Astrocyte (in vitro differentiated cells and primary cell): ENCODE measurements around the gene WDCP. TPM values are rescaled to one million over a fixed set of nuclear protein-coding genes. Genes with fewer than 3 reads are reported as not detected.
"Not testable (repeated sequence)": the region's sequence is repeated elsewhere in the genome, so short reads cannot be mapped to it uniquely, and the experiment has no call there.

Source experiments
- DNase-seq: peaks from one replicate; pipeline ENCODE4 v3.0.0-alpha.2; 2010; ENCODE audit warnings: low read depth
- FAIRE-seq: peaks from 2 replicates; lab custom pipeline; 2011; peaks lifted over from hg19 to GRCh38; lab: Jason Lieb, UNC
- H2AFZ ChIP-seq: 2 replicates; pipeline ENCODE4 v1.6.0; 2012; ENCODE audit warnings: low read depth, low read length, inconsistent platforms
- H3K27ac ChIP-seq: 2 replicates; pipeline ENCODE4 v1.5.1; 2011; ENCODE audit warnings: low read depth, low read length, inconsistent platforms
- H3K27me3 ChIP-seq: 2 replicates; pipeline ENCODE4 v1.6.0; 2011; ENCODE audit warnings: low read length, inconsistent platforms; ENCODE audit not compliant: insufficient read depth
- H3K36me3 ChIP-seq: 2 replicates; pipeline ENCODE4 v1.5.1; 2011; ENCODE audit warnings: low read length, inconsistent platforms; ENCODE audit not compliant: insufficient read depth
- H3K4me1 ChIP-seq: 2 replicates; pipeline ENCODE4 v1.5.1; 2011; ENCODE audit warnings: low read length, inconsistent platforms; ENCODE audit not compliant: insufficient read depth
- H3K4me2 ChIP-seq: 2 replicates; pipeline ENCODE4 v1.6.0; 2012; ENCODE audit warnings: low read length, inconsistent platforms
- H3K4me3 ChIP-seq: 2 replicates; pipeline ENCODE4 v1.5.1; 2011; ENCODE audit warnings: low read depth, mild to moderate bottlenecking, low read length, inconsistent platforms; ENCODE audit not compliant: insufficient read depth
- H3K79me2 ChIP-seq: 2 replicates; pipeline ENCODE4 v1.6.0; 2012; ENCODE audit warnings: mild to moderate bottlenecking, low read length, inconsistent platforms; ENCODE audit not compliant: insufficient read depth
- H3K9ac ChIP-seq: 2 replicates; pipeline ENCODE4 v1.6.0; 2012; ENCODE audit warnings: mild to moderate bottlenecking, low read length, inconsistent platforms
- H3K9me3 ChIP-seq: 2 replicates; pipeline ENCODE4 v1.5.1; 2012; ENCODE audit warnings: low read depth, mild to moderate bottlenecking, low read length, inconsistent platforms; ENCODE audit not compliant: insufficient read depth
- H4K20me1 ChIP-seq: 2 replicates; pipeline ENCODE4 v1.6.0; 2012; ENCODE audit warnings: low read length, inconsistent platforms; ENCODE audit not compliant: insufficient read depth
- H3K27ac Mint-ChIP-seq: one replicate; pipeline ENCODE4 v1.8.0; 2021; ENCODE audit warnings: mild to moderate bottlenecking, mixed read lengths; ENCODE audit not compliant: unreplicated experiment
- H3K27me3 Mint-ChIP-seq: one replicate; pipeline ENCODE4 v1.8.0; 2021; ENCODE audit warnings: low read depth, mixed read lengths; ENCODE audit not compliant: unreplicated experiment
- H3K36me3 Mint-ChIP-seq: one replicate; pipeline ENCODE4 v1.8.0; 2021; ENCODE audit warnings: low read depth, mixed read lengths; ENCODE audit not compliant: unreplicated experiment
- H3K4me1 Mint-ChIP-seq: one replicate; pipeline ENCODE4 v1.8.0; 2021; ENCODE audit warnings: low read depth, mixed read lengths; ENCODE audit not compliant: unreplicated experiment
- H3K4me3 Mint-ChIP-seq: one replicate; pipeline ENCODE4 v1.8.0; 2021; ENCODE audit warnings: mild to moderate bottlenecking, moderate library complexity, mixed read lengths; ENCODE audit not compliant: unreplicated experiment
- H3K9me3 Mint-ChIP-seq: one replicate; pipeline ENCODE4 v1.8.0; 2021; ENCODE audit warnings: mild to moderate bottlenecking, mixed read lengths; ENCODE audit not compliant: unreplicated experiment
- CTCF ChIP-seq: IDR thresholded peaks from 2 replicates; pipeline ENCODE4 v1.5.1; 2011; ENCODE audit warnings: low read depth, mild to moderate bottlenecking, inconsistent platforms, low read length, moderate library complexity; ENCODE audit not compliant: insufficient read depth
- EZH2 ChIP-seq: IDR thresholded peaks from 2 replicates; pipeline ENCODE4 v1.6.1; 2012; ENCODE audit warnings: mild to moderate bottlenecking, low read length, inconsistent platforms; ENCODE audit not compliant: insufficient read depth
- total RNA-seq: library from RNA; stranded (reverse); gene quantifications from 2 replicates; pipeline ENCODE4 v1.2.1, GENCODE V29; 2021

The WDCP gene
- total RNA-seq, 1 donor from 2014 or later, result 17.4 TPM

- no peaks in the 10 kb centered on the region for H3K36me3 ChIP-seq
- H3K27me3 Mint-ChIP-seq, result no peaks in the 10 kb centered on the region
- no peak for FAIRE-seq
- H3K9me3 ChIP-seq, result no peaks in the 10 kb centered on the region
- peaks cover 13% of the 10 kb centered on the region for H3K4me1 ChIP-seq
- peak overlapping the region; percentile 100 for H3K4me3 Mint-ChIP-seq
- no peak overlapping the region for H3K9ac ChIP-seq
- H3K27ac ChIP-seq, result no peak overlapping the region
- peak overlapping the region; percentile 68 for H2AFZ ChIP-seq
- H4K20me1 ChIP-seq, result no peaks in the 10 kb centered on the region
- H3K27ac Mint-ChIP-seq, result peak overlapping the region; percentile 94
- peak overlapping the region; percentile 92 for H3K4me2 ChIP-seq
- no peaks in the 10 kb centered on the region for H3K9me3 Mint-ChIP-seq
- peaks cover 9% of the 10 kb centered on the region for H3K4me1 Mint-ChIP-seq
- H3K27me3 ChIP-seq, result no peaks in the 10 kb centered on the region
- no peak overlapping the region for H3K4me3 ChIP-seq
- no peaks in the 10 kb centered on the region for H3K36me3 Mint-ChIP-seq
- no peak for DNase-seq
- TF ChIP-seq CTCF (no peak), EZH2 (no peak)
- peaks cover 37% of the 10 kb centered on the region for H3K79me2 ChIP-seq
Observed at GRCh38 chr2:24047703-24048033, 477 bp upstream of the WDCP start.

GRCh38 chr2:24046599-24046929, 627 bp downstream of the WDCP start:
- no peaks in the 10 kb centered on the region for H3K36me3 Mint-ChIP-seq
- Histone ChIP-seq H4K20me1 (no peaks in the 10 kb centered on the region), H3K4me2 (peak overlapping the region; percentile 92), H3K4me1 (peaks cover 13% of the 10 kb centered on the region), H3K79me2 (peaks cover 37% of the 10 kb centered on the region), H3K9ac (peak overlapping the region; percentile 94), H3K27me3 (no peaks in the 10 kb centered on the region), H3K27ac (peak overlapping the region; percentile 63), H3K9me3 (no peaks in the 10 kb centered on the region), H2AFZ (peak overlapping the region; percentile 85), H3K36me3 (no peaks in the 10 kb centered on the region), H3K4me3 (peak overlapping the region; percentile 94)
- FAIRE-seq (no peak), DNase-seq (no peak)
- no peak overlapping the region for H3K27ac Mint-ChIP-seq
- no peaks in the 10 kb centered on the region for H3K27me3 Mint-ChIP-seq
- H3K4me1 Mint-ChIP-seq, result peaks cover 9% of the 10 kb centered on the region
- peak overlapping the region; percentile 100 for H3K4me3 Mint-ChIP-seq
- TF ChIP-seq EZH2 (no peak), CTCF (no peak)
- H3K9me3 Mint-ChIP-seq, result no peaks in the 10 kb centered on the region

GRCh38 chr2:24045511-24046508, 1.4 kb downstream of the WDCP start:
- no peaks in the 10 kb centered on the region for H3K27me3 Mint-ChIP-seq
- H3K27me3 ChIP-seq, result no peaks in the 10 kb centered on the region
- H4K20me1 ChIP-seq, result no peaks in the 10 kb centered on the region
- no peak for DNase-seq
- TF ChIP-seq CTCF, result no peak
- TF ChIP-seq EZH2, result no peak
- no peaks in the 10 kb centered on the region for H3K9me3 Mint-ChIP-seq
- no peak overlapping the region for H3K27ac ChIP-seq
- H3K4me3 ChIP-seq, result peak overlapping the region; percentile 94
- peak overlapping the region; percentile 92 for H3K4me2 ChIP-seq
- H3K79me2 ChIP-seq, result peaks cover 37% of the 10 kb centered on the region
- no peak overlapping the region for H2AFZ ChIP-seq
- no peak for FAIRE-seq
- no peak overlapping the region for H3K27ac Mint-ChIP-seq
- H3K9me3 ChIP-seq, result no peaks in the 10 kb centered on the region
- H3K4me1 ChIP-seq, result peaks cover 13% of the 10 kb centered on the region
- peaks cover 9% of the 10 kb centered on the region for H3K4me1 Mint-ChIP-seq
- H3K36me3 ChIP-seq, result no peaks in the 10 kb centered on the region
- H3K36me3 Mint-ChIP-seq, result no peaks in the 10 kb centered on the region
- peak overlapping the region; percentile 94 for H3K9ac ChIP-seq
- H3K4me3 Mint-ChIP-seq, result peak overlapping the region; percentile 100

- not testable (repeated sequence) for H3K36me3 Mint-ChIP-seq, H3K9me3 Mint-ChIP-seq, H3K4me1 Mint-ChIP-seq, H3K4me1 ChIP-seq, H3K27ac ChIP-seq, H3K9ac ChIP-seq, H3K4me3 Mint-ChIP-seq, H3K4me2 ChIP-seq, DNase-seq, H2AFZ ChIP-seq, H3K27me3 Mint-ChIP-seq, FAIRE-seq, H4K20me1 ChIP-seq, H3K27ac Mint-ChIP-seq, H3K4me3 ChIP-seq, H3K9me3 ChIP-seq, H3K27me3 ChIP-seq
- H3K36me3 ChIP-seq, result peaks cover 10% of the 10 kb centered on the region
- peaks cover 38% of the 10 kb centered on the region for H3K79me2 ChIP-seq
Observed at GRCh38 chr2:24043133-24043532, 4.1 kb downstream of the WDCP start.
